ENCODE measurements around the gene PROM1.

PROM1 gene

DNA sequence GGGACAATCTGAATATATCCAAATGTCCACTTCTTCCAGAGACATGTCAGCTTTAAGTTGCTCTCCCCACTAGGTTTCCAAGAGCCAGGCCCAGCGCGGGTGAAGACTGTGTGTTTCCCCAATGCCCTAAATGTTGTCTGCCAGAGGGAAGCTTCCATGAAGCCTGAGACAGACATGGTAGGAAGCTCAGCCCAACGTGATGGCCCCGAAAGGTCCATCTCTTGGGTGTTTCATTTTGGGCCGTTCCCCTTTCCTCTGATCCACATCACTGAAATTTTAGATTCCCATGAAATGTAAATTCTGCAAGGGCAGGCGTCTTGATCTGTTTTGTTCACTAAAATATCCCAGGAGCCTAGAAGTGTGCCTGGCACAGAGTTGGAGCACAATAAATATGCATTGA is 25.4 kb upstream of the PROM1 start:
- H3K27ac ChIP-seq (ENCODE audit: low read length), result no peak overlapping the region
- H2AFZ ChIP-seq (ENCODE audit: low read depth, low read length), result no peak overlapping the region
- ATAC-seq (ENCODE audit: insufficient read depth, low read depth) (no peak), DNase-seq (no peak)
- no peak overlapping the region for H3K4me2 ChIP-seq (ENCODE audit: insufficient read depth, low read length)
- no peaks in the 10 kb centered on the region for H3K79me2 ChIP-seq (ENCODE audit: insufficient read depth, low read length)
- no peaks in the 10 kb centered on the region for H3K9me3 ChIP-seq (ENCODE audit: insufficient read depth, low read length, severe bottlenecking)
- no peaks in the 10 kb centered on the region; the same call in 1 of the 2 replicates for H4K20me1 ChIP-seq (ENCODE audit: insufficient read depth, low read length)
- H3K9ac ChIP-seq (ENCODE audit: low read depth, low read length), result no peak overlapping the region
- TF ChIP-seq, protein P1, sequence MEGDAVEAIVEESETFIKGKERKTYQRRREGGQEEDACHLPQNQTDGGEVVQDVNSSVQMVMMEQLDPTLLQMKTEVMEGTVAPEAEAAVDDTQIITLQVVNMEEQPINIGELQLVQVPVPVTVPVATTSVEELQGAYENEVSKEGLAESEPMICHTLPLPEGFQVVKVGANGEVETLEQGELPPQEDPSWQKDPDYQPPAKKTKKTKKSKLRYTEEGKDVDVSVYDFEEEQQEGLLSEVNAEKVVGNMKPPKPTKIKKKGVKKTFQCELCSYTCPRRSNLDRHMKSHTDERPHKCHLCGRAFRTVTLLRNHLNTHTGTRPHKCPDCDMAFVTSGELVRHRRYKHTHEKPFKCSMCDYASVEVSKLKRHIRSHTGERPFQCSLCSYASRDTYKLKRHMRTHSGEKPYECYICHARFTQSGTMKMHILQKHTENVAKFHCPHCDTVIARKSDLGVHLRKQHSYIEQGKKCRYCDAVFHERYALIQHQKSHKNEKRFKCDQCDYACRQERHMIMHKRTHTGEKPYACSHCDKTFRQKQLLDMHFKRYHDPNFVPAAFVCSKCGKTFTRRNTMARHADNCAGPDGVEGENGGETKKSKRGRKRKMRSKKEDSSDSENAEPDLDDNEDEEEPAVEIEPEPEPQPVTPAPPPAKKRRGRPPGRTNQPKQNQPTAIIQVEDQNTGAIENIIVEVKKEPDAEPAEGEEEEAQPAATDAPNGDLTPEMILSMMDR (IDR thresholded peaks at IDR 0.05; ENCODE audit: borderline replicate concordance, extremely low read depth, low read length, poor library complexity, severe bottlenecking), result no peak
- no peak for TF ChIP-seq EZH2 (IDR thresholded peaks at IDR 0.05; ENCODE audit: borderline replicate concordance, low read depth, low read length, severe bottlenecking)
- H3K36me3 ChIP-seq (ENCODE audit: insufficient read depth, low read length), result no peaks in the 10 kb centered on the region
- H3K27me3 ChIP-seq (ENCODE audit: insufficient read depth, low read length, poor library complexity), result peaks cover 18% of the 10 kb centered on the region
- H3K4me3 ChIP-seq (ENCODE audit: low read depth in 1 of 2, low read length in 2 of 2), result no peak overlapping the region
- H3K4me1 ChIP-seq (ENCODE audit: insufficient read depth, low read length), result no peaks in the 10 kb centered on the region

DNA sequence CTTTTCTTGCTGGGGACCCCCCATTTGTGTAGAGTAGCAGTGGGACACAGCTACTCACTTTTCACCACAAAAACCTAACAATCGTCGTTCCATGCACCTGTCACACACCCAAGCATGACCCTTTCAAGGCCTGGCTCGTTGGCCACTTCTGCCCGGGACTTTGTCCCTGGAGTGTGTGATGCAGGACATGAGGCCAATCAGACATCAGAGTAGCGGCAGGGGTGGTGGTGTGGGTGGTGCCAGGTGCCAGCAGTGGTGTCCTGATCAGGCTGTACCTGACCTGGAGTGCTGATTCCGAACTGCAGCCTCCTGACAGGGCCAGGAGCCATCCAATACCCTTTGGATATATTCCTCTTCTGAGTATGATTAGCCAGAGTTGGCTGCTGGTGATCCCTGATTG is 23.1 kb upstream of the PROM1 start:
- no peaks in the 10 kb centered on the region for H3K9me3 ChIP-seq (ENCODE audit: insufficient read depth, low read length, severe bottlenecking)
- H3K36me3 ChIP-seq (ENCODE audit: insufficient read depth, low read length), result no peaks in the 10 kb centered on the region
- H3K27me3 ChIP-seq (ENCODE audit: insufficient read depth, low read length, poor library complexity), result peaks cover 18% of the 10 kb centered on the region
- no peak overlapping the region for H3K4me2 ChIP-seq (ENCODE audit: insufficient read depth, low read length)
- H3K9ac ChIP-seq (ENCODE audit: low read depth, low read length), result no peak overlapping the region
- no peak overlapping the region for H3K4me3 ChIP-seq (ENCODE audit: low read depth in 1 of 2, low read length in 2 of 2)
- ATAC-seq (ENCODE audit: insufficient read depth, low read depth) (no peak), DNase-seq (no peak)
- H2AFZ ChIP-seq (ENCODE audit: low read depth, low read length), result no peak overlapping the region
- TF ChIP-seq, protein P1 (IDR thresholded peaks at IDR 0.05; ENCODE audit: borderline replicate concordance, extremely low read depth, low read length, poor library complexity, severe bottlenecking), result no peak
- no peak for TF ChIP-seq EZH2 (IDR thresholded peaks at IDR 0.05; ENCODE audit: borderline replicate concordance, low read depth, low read length, severe bottlenecking)
- H3K4me1 ChIP-seq (ENCODE audit: insufficient read depth, low read length), result no peaks in the 10 kb centered on the region
- H4K20me1 ChIP-seq (ENCODE audit: insufficient read depth, low read length), result no peaks in the 10 kb centered on the region; the same call in 1 of the 2 replicates
- H3K27ac ChIP-seq (ENCODE audit: low read length), result no peak overlapping the region
- no peaks in the 10 kb centered on the region for H3K79me2 ChIP-seq (ENCODE audit: insufficient read depth, low read length)

DNA sequence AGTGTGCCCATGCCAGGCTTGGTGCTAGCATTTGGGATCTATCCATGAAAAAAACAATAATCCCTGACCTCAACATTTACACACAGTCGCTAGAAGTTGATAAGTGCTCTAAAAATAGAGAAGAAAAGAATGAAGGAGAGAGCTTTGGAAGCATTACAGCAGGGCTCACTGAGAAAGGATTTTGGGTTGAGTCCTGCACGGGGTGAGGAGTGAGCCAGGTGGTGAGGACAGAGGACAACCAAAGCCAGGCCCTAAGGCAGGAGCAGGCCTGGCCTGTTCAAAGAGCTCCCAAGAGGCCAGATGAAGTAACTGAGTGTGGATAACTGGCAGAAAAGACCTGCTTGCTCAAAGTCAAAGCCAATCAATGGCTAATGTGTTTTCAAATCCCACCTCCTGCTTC is 20.7 kb upstream of the PROM1 start:
- Histone ChIP-seq H3K4me3 (ENCODE audit: low read depth in 1 of 2, low read length in 2 of 2) (no peak overlapping the region), H3K4me1 (ENCODE audit: insufficient read depth, low read length) (no peaks in the 10 kb centered on the region), H3K9me3 (ENCODE audit: insufficient read depth, low read length, severe bottlenecking) (no peaks in the 10 kb centered on the region), H3K79me2 (ENCODE audit: insufficient read depth, low read length) (no peaks in the 10 kb centered on the region), H3K9ac (ENCODE audit: low read depth, low read length) (no peak overlapping the region), H3K4me2 (ENCODE audit: insufficient read depth, low read length) (no peak overlapping the region), H3K36me3 (ENCODE audit: insufficient read depth, low read length) (no peaks in the 10 kb centered on the region), H2AFZ (ENCODE audit: low read depth, low read length) (no peak overlapping the region), H4K20me1 (ENCODE audit: insufficient read depth, low read length) (no peaks in the 10 kb centered on the region; the same call in 1 of the 2 replicates), H3K27ac (ENCODE audit: low read length) (no peak overlapping the region), H3K27me3 (ENCODE audit: insufficient read depth, low read length, poor library complexity) (peaks cover 19% of the 10 kb centered on the region)
- TF ChIP-seq EZH2 (IDR thresholded peaks at IDR 0.05; ENCODE audit: borderline replicate concordance, low read depth, low read length, severe bottlenecking), result no peak
- TF ChIP-seq, protein P1 (IDR thresholded peaks at IDR 0.05; ENCODE audit: borderline replicate concordance, extremely low read depth, low read length, poor library complexity, severe bottlenecking), result no peak
- DNase-seq, result no peak
- no peak for ATAC-seq (ENCODE audit: insufficient read depth, low read depth)

DNA sequence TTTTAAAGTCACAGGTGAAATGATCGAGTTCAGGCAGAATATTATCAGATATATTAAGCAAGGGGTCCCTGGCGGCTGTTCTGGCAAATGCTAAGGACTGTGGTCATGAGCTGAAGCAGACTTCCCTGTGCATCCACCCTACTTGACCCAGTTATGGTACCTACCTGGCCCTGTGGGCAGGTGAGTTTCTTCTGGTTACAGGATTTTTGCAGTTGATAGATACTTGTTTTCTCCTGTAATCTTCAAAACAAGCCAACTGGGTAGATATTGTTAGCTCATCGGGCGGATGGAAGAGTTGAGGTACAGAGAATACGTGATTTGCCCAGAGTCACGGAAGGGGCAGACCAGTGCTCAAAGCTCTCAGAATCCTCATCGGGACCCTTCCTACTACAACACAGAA is 18.5 kb upstream of the PROM1 start:
- Histone ChIP-seq H3K27me3 (ENCODE audit: insufficient read depth, low read length, poor library complexity) (peaks cover 22% of the 10 kb centered on the region), H3K4me2 (ENCODE audit: insufficient read depth, low read length) (no peak overlapping the region), H3K4me3 (ENCODE audit: low read depth in 1 of 2, low read length in 2 of 2) (no peak overlapping the region), H4K20me1 (ENCODE audit: insufficient read depth, low read length) (no peaks in the 10 kb centered on the region; the same call in 1 of the 2 replicates), H3K79me2 (ENCODE audit: insufficient read depth, low read length) (no peaks in the 10 kb centered on the region), H3K9me3 (ENCODE audit: insufficient read depth, low read length, severe bottlenecking) (no peaks in the 10 kb centered on the region), H3K9ac (ENCODE audit: low read depth, low read length) (no peak overlapping the region), H3K36me3 (ENCODE audit: insufficient read depth, low read length) (no peaks in the 10 kb centered on the region), H3K27ac (ENCODE audit: low read length) (no peak overlapping the region), H2AFZ (ENCODE audit: low read depth, low read length) (no peak overlapping the region), H3K4me1 (ENCODE audit: insufficient read depth, low read length) (no peaks in the 10 kb centered on the region)
- TF ChIP-seq EZH2 (IDR thresholded peaks at IDR 0.05; ENCODE audit: borderline replicate concordance, low read depth, low read length, severe bottlenecking), result no peak
- TF ChIP-seq, protein P1 (IDR thresholded peaks at IDR 0.05; ENCODE audit: borderline replicate concordance, extremely low read depth, low read length, poor library complexity, severe bottlenecking), result no peak
- ATAC-seq (ENCODE audit: insufficient read depth, low read depth) (no peak), DNase-seq (no peak)

Data from DND-41 (cell line).